Myocyte (in vitro differentiated cells): Measurements from ENCODE around the gene LHX5. TPM values are rescaled to one million over a fixed set of nuclear protein-coding genes. Genes with fewer than 3 reads are reported as not detected.
A peak's percentile ranks its signal among the peaks of the same experiment; 100 is the strongest.

ENCODE experiments used
- DNase-seq: peaks from one replicate; pipeline ENCODE4 v3.0.0-alpha.2; 2012; ENCODE audit warnings: low read depth
- total RNA-seq: library from RNA; depleted of rRNA; stranded (reverse); fragments of >200 nt; gene quantifications from 2 replicates; pipeline ENCODE4 v1.2.3, GENCODE V29; 2014

LHX5 gene
- total RNA-seq, 1 donor from 2014 or later = not detected

- no peak for DNase-seq
Observed at GRCh38 chr12:113440947-113441782, 30.5 kb downstream of the LHX5 start.

GRCh38 chr12:113440336-113440735 lies 31.3 kb downstream of the LHX5 start:
- DNase-seq = no peak

GRCh38 chr12:113439606-113440030 lies 32.1 kb downstream of the LHX5 start:
- peak; percentile 48 for DNase-seq

- no peak for DNase-seq
Observed at GRCh38 chr12:113439301-113439597, 32.4 kb downstream of the LHX5 start.

- DNase-seq = no peak
Observed at GRCh38 chr12:113438523-113439300, 33.0 kb downstream of the LHX5 start.

- DNase-seq = no peak
Observed at GRCh38 chr12:113437729-113438100, 34.0 kb downstream of the LHX5 start.

GRCh38 chr12:113436993-113437728 lies 34.5 kb downstream of the LHX5 start:
- DNase-seq = no peak

- DNase-seq = no peak
Observed at GRCh38 chr12:113436586-113436985, 35.1 kb downstream of the LHX5 start.

GRCh38 chr12:113435367-113435766 lies 36.3 kb downstream of the LHX5 start:
- DNase-seq = no peak

- no peak for DNase-seq
Observed at GRCh38 chr12:113432986-113433385, 38.7 kb downstream of the LHX5 start.

- DNase-seq = no peak
Observed at GRCh38 chr12:113428482-113428881, 43.2 kb downstream of the LHX5 start.

- DNase-seq = no peak
Observed at GRCh38 chr12:113427882-113428281, 43.8 kb downstream of the LHX5 start.

GRCh38 chr12:113425960-113426453 lies 45.7 kb downstream of the LHX5 start:
- DNase-seq = no peak

- DNase-seq = peak; percentile 61
Observed at GRCh38 chr12:113424915-113425823, 46.5 kb downstream of the LHX5 start.

- DNase-seq = no peak
Observed at GRCh38 chr12:113424456-113424855, 47.2 kb downstream of the LHX5 start.

- no peak for DNase-seq
Observed at GRCh38 chr12:113422886-113423669, 48.6 kb downstream of the LHX5 start.

GRCh38 chr12:113422030-113422885 lies 49.4 kb downstream of the LHX5 start, which contains the start of gene SDSL:
Gene SDSL, plus strand, starts transcription at chr12:113422380. Its CDS starts 5,603 bp downstream, at chr12:113427983.
- DNase-seq = peak; percentile 85

- no peak for DNase-seq
Observed at GRCh38 chr12:113420996-113421595, 50.6 kb downstream of the LHX5 start.
